IMR-90 (cell line): ENCODE measurements around the gene NHLRC3.

Experiments used
- MAFK ChIP-seq: IDR thresholded peaks from 2 replicates; pipeline ENCODE4 v1.6.1; 2012; ENCODE audit warnings: low read depth, low read length, improper control_type of control experiment
- RFX5 ChIP-seq: IDR thresholded peaks from 2 replicates; pipeline ENCODE4 v1.8.0; 2012; ENCODE audit warnings: low read depth, mild to moderate bottlenecking, low read length, moderate library complexity
- SMC3 ChIP-seq: fragments of 150-350 bp; IDR thresholded peaks from 2 replicates; pipeline ENCODE4 v1.6.1; 2016; ENCODE audit warnings: low read depth, mild to moderate bottlenecking, antibody characterized with exemption, low read length, moderate library complexity
- TF ChIP-seq, protein P1 (sequence below): conservative IDR thresholded peaks from 2 replicates; pipeline ENCODE4 v1.5.1; 2012; ENCODE audit warnings: mild to moderate bottlenecking, low read depth, low read length, improper control_type of control experiment

DNA sequence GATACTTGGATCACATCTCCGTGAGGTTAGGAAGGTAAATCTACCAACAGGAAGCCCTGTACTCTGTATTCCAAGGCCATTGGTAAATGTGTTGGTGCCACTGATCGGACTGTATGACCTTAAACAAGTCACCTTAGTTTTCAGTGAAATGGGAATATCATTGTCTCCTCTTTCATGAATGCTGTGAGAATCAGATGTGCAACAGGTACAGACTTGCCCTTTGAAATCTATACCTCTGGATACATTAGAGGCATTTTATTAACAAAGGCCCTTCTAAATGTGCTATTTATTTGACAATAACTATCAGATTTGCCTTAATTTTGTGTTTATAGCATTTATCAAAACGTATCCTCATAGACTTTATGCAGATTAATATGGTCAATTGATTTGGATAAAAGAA is 11.0 kb downstream of the NHLRC3 start:
- TF ChIP-seq, protein P1, sequence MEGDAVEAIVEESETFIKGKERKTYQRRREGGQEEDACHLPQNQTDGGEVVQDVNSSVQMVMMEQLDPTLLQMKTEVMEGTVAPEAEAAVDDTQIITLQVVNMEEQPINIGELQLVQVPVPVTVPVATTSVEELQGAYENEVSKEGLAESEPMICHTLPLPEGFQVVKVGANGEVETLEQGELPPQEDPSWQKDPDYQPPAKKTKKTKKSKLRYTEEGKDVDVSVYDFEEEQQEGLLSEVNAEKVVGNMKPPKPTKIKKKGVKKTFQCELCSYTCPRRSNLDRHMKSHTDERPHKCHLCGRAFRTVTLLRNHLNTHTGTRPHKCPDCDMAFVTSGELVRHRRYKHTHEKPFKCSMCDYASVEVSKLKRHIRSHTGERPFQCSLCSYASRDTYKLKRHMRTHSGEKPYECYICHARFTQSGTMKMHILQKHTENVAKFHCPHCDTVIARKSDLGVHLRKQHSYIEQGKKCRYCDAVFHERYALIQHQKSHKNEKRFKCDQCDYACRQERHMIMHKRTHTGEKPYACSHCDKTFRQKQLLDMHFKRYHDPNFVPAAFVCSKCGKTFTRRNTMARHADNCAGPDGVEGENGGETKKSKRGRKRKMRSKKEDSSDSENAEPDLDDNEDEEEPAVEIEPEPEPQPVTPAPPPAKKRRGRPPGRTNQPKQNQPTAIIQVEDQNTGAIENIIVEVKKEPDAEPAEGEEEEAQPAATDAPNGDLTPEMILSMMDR: no peak
- TF ChIP-seq SMC3 (no peak), RFX5 (no peak), MAFK (no peak)
